NT2/D1 (cell line): ENCODE results near the gene GPR45.

Experiments
- DNase-seq: peaks from one replicate; pipeline ENCODE4 v3.0.0-alpha.2; 2011; ENCODE audit warnings: low read depth, low spot score
- H3K27me3 ChIP-seq: 2 replicates; pipeline ENCODE4 v1.6.0; 2011; ENCODE audit warnings: mild to moderate bottlenecking; ENCODE audit not compliant: insufficient read length, insufficient read depth
- H3K36me3 ChIP-seq: 2 replicates; pipeline ENCODE4 v1.6.1; 2011; ENCODE audit warnings: mild to moderate bottlenecking, low read length, mixed read lengths; ENCODE audit not compliant: insufficient read depth, insufficient read length
- H3K4me1 ChIP-seq: 2 replicates; pipeline ENCODE4 v1.5.1; 2011; ENCODE audit not compliant: insufficient read depth, insufficient read length
- H3K4me3 ChIP-seq: 2 replicates; pipeline ENCODE4 v1.5.1; 2011; ENCODE audit warnings: low read depth; ENCODE audit not compliant: insufficient read length
- H3K9ac ChIP-seq: 2 replicates; pipeline ENCODE4 v1.6.0; 2011; ENCODE audit warnings: low read depth; ENCODE audit not compliant: insufficient read length
- H3K9me3 ChIP-seq: 2 replicates; pipeline ENCODE4 v1.5.1; 2011; ENCODE audit warnings: mild to moderate bottlenecking, low read length; ENCODE audit not compliant: insufficient read depth
- SUZ12 ChIP-seq: IDR thresholded peaks from 2 replicates; pipeline ENCODE4 v1.6.1; 2011; ENCODE audit not compliant: insufficient read length, insufficient read depth; ENCODE audit errors: extremely low read depth
- YY1 ChIP-seq: IDR thresholded peaks from 2 replicates; pipeline ENCODE4 v1.6.1; 2011; ENCODE audit not compliant: insufficient read length, insufficient read depth
- ZNF274 ChIP-seq: IDR thresholded peaks from 2 replicates; pipeline ENCODE4 v1.6.1; 2011; ENCODE audit warnings: mild to moderate bottlenecking, low read depth, low read length

Gene GPR45

GRCh38 chr2:105288133-105288532 lies 46.6 kb downstream of the GPR45 start:
- Histone ChIP-seq H3K9ac (no peak overlapping the region), H3K4me3 (no peak overlapping the region), H3K9me3 (no peaks in the 10 kb centered on the region), H3K36me3 (peaks cover 38% of the 10 kb centered on the region), H3K27me3 (no peaks in the 10 kb centered on the region), H3K4me1 (no peaks in the 10 kb centered on the region)
- no peak for TF ChIP-seq SUZ12
- TF ChIP-seq ZNF274, result no peak
- no peak for TF ChIP-seq YY1
- no peak for DNase-seq

- peaks cover 24% of the 10 kb centered on the region for H3K36me3 ChIP-seq
- H3K4me3 ChIP-seq, result no peak overlapping the region
- no peaks in the 10 kb centered on the region for H3K27me3 ChIP-seq
- no peaks in the 10 kb centered on the region for H3K9me3 ChIP-seq
- DNase-seq, result no peak
- H3K4me1 ChIP-seq, result no peaks in the 10 kb centered on the region
- no peak overlapping the region for H3K9ac ChIP-seq
- TF ChIP-seq ZNF274, result no peak
- TF ChIP-seq YY1, result no peak
- TF ChIP-seq SUZ12, result no peak
Measured at GRCh38 chr2:105290981-105291660, 49.6 kb downstream of the GPR45 start.

- H3K4me1 ChIP-seq, result no peaks in the 10 kb centered on the region
- no peak for TF ChIP-seq YY1
- no peak for TF ChIP-seq ZNF274
- TF ChIP-seq SUZ12, result no peak
- H3K4me3 ChIP-seq, result no peak overlapping the region
- no peak overlapping the region for H3K9ac ChIP-seq
- H3K9me3 ChIP-seq, result no peaks in the 10 kb centered on the region
- peaks cover 24% of the 10 kb centered on the region for H3K36me3 ChIP-seq
- no peaks in the 10 kb centered on the region for H3K27me3 ChIP-seq
- DNase-seq, result no peak
Measured at GRCh38 chr2:105291981-105292380, 50.4 kb downstream of the GPR45 start.
